Endothelial cell (in vitro differentiated cells): ENCODE results near the gene ADAM12. TPM values are rescaled to one million over a fixed set of nuclear protein-coding genes. Genes with fewer than 3 reads are reported as not detected.

Experiments
- DNase-seq: peaks from one replicate; pipeline ENCODE4 v3.0.0; 2021; ENCODE audit warnings: low spot score
- H3K27ac Mint-ChIP-seq: one replicate; pipeline ENCODE4 v1.8.0; 2021; ENCODE audit warnings: mixed read lengths, inconsistent platforms; ENCODE audit not compliant: unreplicated experiment
- H3K27me3 Mint-ChIP-seq: one replicate; pipeline ENCODE4 v1.8.0; 2021; ENCODE audit warnings: mild to moderate bottlenecking, moderate library complexity, mixed read lengths, inconsistent platforms; ENCODE audit not compliant: unreplicated experiment
- H3K36me3 Mint-ChIP-seq: one replicate; pipeline ENCODE4 v1.8.0; 2021; ENCODE audit warnings: mild to moderate bottlenecking, low read depth, mixed read lengths, inconsistent platforms; ENCODE audit not compliant: unreplicated experiment
- H3K4me1 Mint-ChIP-seq: one replicate; pipeline ENCODE4 v1.8.0; 2021; ENCODE audit warnings: mild to moderate bottlenecking, mixed read lengths, inconsistent platforms; ENCODE audit not compliant: unreplicated experiment
- H3K4me3 Mint-ChIP-seq: one replicate; pipeline ENCODE4 v1.8.0; 2021; ENCODE audit warnings: mild to moderate bottlenecking, mixed read lengths, inconsistent platforms; ENCODE audit not compliant: unreplicated experiment
- H3K9me3 Mint-ChIP-seq: one replicate; pipeline ENCODE4 v1.8.0; 2021; ENCODE audit warnings: mixed read lengths, inconsistent platforms; ENCODE audit not compliant: unreplicated experiment
- total RNA-seq: library from RNA; stranded (reverse); fragmentation: NEBNext Ultra II Directional; extraction: Animal tissue kit (Norgen Biotek cat#: 25700); gene quantifications from one replicate; pipeline ENCODE4 v1.2.1, GENCODE V29; 2021; ENCODE audit not compliant: unreplicated experiment
- TF ChIP-seq, protein P1 (sequence below): fragments of 200-600 bp; sonication (generic); IDR thresholded peaks from one replicate; pipeline ENCODE4 v1.5.0; 2021; ENCODE audit warnings: antibody characterized with exemption; ENCODE audit not compliant: unreplicated experiment

ADAM12 gene
- total RNA-seq, 1 donor from 2014 or later = 9.0 TPM

DNA sequence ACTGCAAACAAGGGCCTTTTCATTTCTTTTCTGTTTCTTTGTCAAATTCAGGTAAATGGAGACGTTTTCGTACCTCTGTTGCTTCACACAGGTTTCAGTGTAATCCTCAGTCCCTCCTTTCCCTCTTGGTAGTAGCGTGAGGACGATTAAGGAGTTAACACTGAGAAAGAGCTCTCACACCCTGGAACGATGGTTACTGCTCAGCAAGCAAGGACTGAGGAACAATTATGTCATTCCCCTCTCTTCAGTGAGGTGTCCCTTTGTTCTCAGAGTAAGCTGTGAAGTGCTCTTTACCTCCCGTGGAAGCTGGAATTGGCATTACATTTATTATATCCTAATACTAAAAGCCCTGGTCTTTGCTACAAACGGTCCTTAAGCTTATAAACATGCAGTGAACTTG is 396.0 kb downstream of the ADAM12 start:
- Mint-ChIP-seq H3K4me3 (no peak overlapping the region), H3K4me1 (no peaks in the 10 kb centered on the region), H3K36me3 (peaks cover 10% of the 10 kb centered on the region), H3K9me3 (no peaks in the 10 kb centered on the region), H3K27me3 (peaks cover 1% of the 10 kb centered on the region), H3K27ac (no peak overlapping the region)
- no peak for DNase-seq
- TF ChIP-seq, protein P1, sequence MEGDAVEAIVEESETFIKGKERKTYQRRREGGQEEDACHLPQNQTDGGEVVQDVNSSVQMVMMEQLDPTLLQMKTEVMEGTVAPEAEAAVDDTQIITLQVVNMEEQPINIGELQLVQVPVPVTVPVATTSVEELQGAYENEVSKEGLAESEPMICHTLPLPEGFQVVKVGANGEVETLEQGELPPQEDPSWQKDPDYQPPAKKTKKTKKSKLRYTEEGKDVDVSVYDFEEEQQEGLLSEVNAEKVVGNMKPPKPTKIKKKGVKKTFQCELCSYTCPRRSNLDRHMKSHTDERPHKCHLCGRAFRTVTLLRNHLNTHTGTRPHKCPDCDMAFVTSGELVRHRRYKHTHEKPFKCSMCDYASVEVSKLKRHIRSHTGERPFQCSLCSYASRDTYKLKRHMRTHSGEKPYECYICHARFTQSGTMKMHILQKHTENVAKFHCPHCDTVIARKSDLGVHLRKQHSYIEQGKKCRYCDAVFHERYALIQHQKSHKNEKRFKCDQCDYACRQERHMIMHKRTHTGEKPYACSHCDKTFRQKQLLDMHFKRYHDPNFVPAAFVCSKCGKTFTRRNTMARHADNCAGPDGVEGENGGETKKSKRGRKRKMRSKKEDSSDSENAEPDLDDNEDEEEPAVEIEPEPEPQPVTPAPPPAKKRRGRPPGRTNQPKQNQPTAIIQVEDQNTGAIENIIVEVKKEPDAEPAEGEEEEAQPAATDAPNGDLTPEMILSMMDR = no peak

DNA sequence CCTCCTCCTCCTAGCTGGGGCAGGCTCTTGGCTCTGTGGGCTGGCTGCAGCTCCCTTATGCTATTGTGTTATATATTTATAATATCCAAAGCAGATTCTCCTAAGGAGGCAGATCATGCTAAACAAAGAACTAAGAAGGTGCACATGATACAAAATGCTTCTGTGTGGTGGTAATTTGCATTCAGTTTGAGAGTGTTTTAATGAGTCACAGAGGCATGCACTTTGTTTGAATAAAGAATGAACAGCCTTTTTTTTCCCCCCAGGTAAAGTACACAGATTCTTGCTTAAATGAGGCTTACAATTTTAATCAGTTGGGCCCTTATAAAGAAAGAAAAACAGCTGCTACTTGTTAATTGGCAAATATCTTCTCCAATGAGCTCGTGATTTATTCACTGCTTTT is 396.9 kb downstream of the ADAM12 start:
- TF ChIP-seq, protein P1 = no peak
- Mint-ChIP-seq H3K27me3 (peaks cover 1% of the 10 kb centered on the region), H3K9me3 (no peaks in the 10 kb centered on the region), H3K4me3 (no peak overlapping the region), H3K27ac (no peak overlapping the region), H3K4me1 (no peaks in the 10 kb centered on the region), H3K36me3 (peaks cover 10% of the 10 kb centered on the region)
- DNase-seq = no peak

DNA sequence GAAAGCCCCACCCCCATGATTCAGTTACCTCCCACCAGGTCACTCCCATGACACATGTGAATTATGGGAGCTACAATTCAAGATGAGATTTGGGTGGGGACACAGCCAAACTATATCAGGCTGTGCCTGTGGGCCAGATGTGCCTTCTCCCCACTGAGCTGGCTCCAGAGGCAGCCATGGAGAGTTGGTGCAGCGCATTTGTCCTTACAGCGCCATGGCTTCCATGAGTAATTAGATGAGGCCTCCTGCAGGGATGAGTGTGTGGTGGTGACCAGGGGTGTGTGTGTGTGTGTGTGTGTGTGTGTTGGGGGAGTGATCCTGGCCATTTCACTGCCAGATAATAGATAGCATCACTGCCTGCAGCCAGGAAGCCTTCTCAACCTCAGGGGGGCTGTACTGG is 397.3 kb downstream of the ADAM12 start:
- Mint-ChIP-seq H3K27me3 (peaks cover 1% of the 10 kb centered on the region), H3K36me3 (peaks cover 10% of the 10 kb centered on the region), H3K4me3 (no peak overlapping the region), H3K9me3 (no peaks in the 10 kb centered on the region), H3K4me1 (no peaks in the 10 kb centered on the region), H3K27ac (no peak overlapping the region)
- TF ChIP-seq, protein P1 = no peak
- DNase-seq = no peak

DNA sequence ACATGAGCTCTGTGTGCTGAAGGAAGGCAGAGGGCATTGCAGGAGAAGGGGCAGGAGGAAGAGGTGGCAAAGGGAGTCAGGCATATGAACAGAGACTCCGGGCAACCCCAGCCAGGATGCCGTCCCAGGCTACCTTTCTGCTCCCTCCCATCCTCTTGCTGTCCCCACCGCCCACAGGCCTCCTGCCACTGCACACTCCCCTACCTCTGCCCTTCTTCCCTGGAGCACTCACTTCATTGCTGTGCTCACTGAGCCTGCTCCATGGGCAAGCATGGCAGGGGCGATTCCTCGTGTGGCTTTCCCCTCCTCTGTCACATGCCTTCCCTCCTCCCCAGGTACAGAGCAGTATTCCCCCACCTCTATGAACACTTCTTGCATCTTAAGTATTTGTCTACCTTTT is 398.5 kb downstream of the ADAM12 start:
- no peak overlapping the region for H3K27ac Mint-ChIP-seq
- TF ChIP-seq, protein P1 = no peak
- H3K27me3 Mint-ChIP-seq = peaks cover 1% of the 10 kb centered on the region
- H3K4me1 Mint-ChIP-seq = no peaks in the 10 kb centered on the region
- peaks cover 10% of the 10 kb centered on the region for H3K36me3 Mint-ChIP-seq
- no peak overlapping the region for H3K4me3 Mint-ChIP-seq
- no peak for DNase-seq
- no peaks in the 10 kb centered on the region for H3K9me3 Mint-ChIP-seq

DNA sequence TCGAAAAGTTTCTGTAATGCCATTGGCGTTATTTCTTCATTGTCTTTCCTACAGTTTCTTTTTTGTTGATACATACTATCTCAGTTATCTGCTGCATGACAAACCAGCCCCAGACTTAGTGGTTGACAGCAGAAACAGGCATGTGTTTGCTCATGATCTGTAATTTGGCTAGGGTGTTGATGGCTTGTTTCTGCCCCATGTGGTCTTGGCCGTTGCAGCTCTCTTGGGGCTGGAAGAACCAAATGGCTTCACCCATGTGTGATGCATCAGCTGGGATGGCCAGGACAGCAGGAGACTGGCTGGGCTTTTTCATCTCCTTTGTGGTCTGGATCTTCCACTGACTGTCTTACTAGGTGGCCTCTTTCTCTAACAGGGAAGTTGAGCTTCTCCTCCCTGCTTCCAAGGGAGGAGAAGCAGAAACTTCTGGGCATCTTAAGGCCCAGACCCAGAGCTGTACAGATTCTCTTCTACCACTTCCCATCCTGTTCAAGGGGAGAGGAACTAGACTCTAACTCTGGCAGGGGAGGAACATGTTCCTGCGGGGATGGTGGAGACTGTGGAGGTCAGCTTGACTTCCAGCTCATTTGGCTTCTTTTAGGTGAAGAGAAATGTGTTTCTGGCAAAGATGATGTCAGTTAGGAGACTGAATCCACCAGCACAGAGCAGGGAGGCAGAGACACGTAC is 402.6 kb downstream of the ADAM12 start:
- no peaks in the 10 kb centered on the region for H3K9me3 Mint-ChIP-seq
- peaks cover 8% of the 10 kb centered on the region for H3K4me1 Mint-ChIP-seq
- DNase-seq = no peak
- no peak overlapping the region for H3K4me3 Mint-ChIP-seq
- TF ChIP-seq, protein P1 = no peak
- H3K36me3 Mint-ChIP-seq = peaks cover 9% of the 10 kb centered on the region
- no peak overlapping the region for H3K27ac Mint-ChIP-seq
- H3K27me3 Mint-ChIP-seq = no peaks in the 10 kb centered on the region
